Measurements from ENCODE around the gene ARPC1A.

GRCh38 chr7:99374111-99375064 lies 48.7 kb downstream of the ARPC1A start, which contains the start of gene ARPC1B:
- TF ChIP-seq CTCF (IDR thresholded peaks at IDR 0.05 in 8 of 11, conservative IDR thresholded peaks at IDR 0.05 in 3 of 11) = no peak
- TF ChIP-seq POLR2AphosphoS5 (IDR thresholded peaks at IDR 0.05) = peak; percentile 93 to 98 (median 94)

Measured in spleen (tissue), 7 donors.